CD4-positive, alpha-beta T cell treated with Interleukin-6 for 4 hours (primary cell): Measurements from ENCODE around the gene CD4.

ENCODE experiments used
- DNase-seq: peaks from one replicate; pipeline ENCODE4 v3.0.0-alpha.2; 2020; ENCODE audit warnings: mixed read lengths

CD4 gene

DNA sequence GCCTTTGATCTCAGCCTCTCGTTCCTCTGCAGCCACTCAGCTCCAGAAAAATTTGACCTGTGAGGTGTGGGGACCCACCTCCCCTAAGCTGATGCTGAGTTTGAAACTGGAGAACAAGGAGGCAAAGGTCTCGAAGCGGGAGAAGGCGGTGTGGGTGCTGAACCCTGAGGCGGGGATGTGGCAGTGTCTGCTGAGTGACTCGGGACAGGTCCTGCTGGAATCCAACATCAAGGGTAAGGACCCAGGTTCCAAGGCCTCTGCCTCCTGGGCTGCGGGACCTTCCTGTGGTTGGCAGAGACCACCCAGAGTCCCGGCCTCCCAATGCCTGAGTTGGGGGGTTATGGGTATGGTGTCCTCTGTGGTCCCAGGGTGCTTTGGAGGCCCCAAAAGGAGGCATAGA is 27.8 kb downstream of the CD4 start:
- no peak for DNase-seq

GRCh38 chr12:6817662-6818157 is 28.4 kb downstream of the CD4 start:
- DNase-seq, result no peak

DNA sequence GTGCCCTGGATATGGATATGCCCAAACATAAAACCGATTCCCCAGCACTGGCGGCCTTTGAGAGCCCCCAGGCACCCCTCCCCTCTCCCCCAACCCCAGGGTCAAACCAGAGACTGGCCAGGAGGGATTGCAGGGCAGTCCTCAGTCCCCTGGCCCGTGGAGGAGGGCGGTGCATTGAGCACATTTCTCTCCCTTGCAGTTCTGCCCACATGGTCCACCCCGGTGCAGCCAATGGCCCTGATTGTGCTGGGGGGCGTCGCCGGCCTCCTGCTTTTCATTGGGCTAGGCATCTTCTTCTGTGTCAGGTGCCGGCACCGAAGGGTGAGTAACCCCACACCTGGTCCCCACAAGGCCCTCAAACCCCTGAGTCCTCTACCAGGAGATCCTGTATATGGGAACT is 28.9 kb downstream of the CD4 start:
- DNase-seq, result no peak

- no peak for DNase-seq
Measured at GRCh38 chr12:6818645-6819044, 29.3 kb downstream of the CD4 start.

- DNase-seq, result no peak
Measured at GRCh38 chr12:6819106-6820030, 30.0 kb downstream of the CD4 start.

GRCh38 chr12:6820166-6820565 is 30.8 kb downstream of the CD4 start:
- no peak for DNase-seq

GRCh38 chr12:6821591-6822425 is 32.5 kb downstream of the CD4 start, which contains the start of gene GPR162:
GPR162 (plus strand) TSS chr12:6821821; CDS start chr12:6823899, 2,078 bp downstream.
- DNase-seq, result peak; percentile 19

DNA sequence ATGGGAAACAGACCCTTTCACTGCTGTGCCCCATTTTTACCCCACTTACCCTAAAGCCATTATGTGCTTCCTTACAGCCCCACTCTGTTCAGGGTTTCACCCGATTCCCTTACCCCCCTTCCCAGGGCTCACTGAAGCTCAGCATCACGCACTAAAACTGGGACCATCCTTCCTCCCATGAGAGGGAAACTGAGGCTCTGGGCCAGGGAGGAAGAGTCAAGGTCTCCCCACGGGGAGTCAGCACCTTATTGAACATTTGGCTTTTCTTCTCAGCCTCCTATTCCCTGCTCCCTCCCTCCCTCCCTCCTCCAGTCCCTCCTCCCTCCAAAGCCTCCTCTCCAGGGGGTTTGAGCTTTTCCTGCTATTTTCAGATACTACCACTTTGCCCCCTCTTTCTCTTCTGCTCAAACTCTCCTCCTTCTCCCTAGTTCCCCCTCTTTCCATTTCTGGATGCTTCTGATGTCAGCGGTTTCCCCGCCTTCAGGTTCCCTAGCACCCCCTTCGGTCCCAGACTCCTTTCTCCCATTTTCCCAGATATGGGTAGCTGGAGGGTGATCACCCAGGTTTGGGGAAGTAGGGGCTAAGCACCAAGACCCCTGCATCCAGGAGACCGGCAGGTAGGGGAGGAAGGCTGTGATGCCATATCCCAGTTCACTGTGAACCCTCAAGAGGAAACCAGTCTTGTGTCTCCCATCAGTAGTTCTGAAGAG is 33.3 kb downstream of the CD4 start:
- no peak for DNase-seq

DNA sequence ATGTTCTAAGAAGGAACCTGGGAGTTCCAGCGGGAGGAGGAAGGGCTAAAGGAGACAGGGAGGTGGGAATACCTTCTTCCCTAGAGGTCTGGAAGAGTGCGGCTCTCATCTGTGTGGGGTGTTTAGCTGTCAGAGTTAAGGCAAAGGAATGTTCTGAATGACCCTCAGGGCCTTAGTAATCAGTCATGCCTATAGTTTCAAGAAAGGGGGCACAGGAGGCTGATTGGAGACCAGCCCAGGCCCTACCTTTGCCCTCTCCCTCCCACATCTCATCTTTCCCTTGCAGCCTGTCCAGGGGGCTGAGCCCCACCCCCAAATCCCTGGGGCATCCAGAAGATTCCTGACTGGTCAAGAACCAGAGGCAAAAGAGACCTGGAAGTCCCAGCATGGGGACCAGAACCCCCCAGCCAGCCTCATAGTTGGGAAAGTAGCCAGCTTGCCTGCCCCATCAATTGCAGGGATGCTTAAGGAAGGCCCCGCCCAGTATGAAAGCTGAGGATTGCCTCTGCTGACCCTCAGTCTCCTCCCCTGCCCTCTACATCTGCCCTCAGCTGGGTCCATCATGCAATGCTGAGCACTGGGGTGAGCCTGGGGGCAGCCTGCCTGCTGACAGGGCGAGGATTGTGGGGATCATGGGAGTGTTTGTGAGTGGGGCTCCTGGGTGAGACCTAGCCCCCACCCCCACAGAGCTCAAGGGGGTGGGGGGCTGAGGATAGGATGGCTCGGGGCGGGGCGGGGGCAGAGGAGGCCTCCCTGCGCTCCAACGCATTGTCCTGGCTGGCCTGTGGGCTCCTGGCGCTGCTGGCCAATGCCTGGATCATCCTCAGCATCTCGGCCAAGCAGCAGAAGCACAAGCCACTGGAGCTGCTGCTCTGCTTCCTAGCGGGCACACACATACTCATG is 34.1 kb downstream of the CD4 start:
- no peak for DNase-seq

- no peak for DNase-seq
Measured at GRCh38 chr12:6824085-6824775, 34.9 kb downstream of the CD4 start.

- DNase-seq, result no peak
Measured at GRCh38 chr12:6824901-6825381, 35.6 kb downstream of the CD4 start.

GRCh38 chr12:6825398-6826124 is 36.2 kb downstream of the CD4 start:
- DNase-seq, result peak; percentile 87

GRCh38 chr12:6826125-6826733 is 36.9 kb downstream of the CD4 start:
- DNase-seq, result no peak

GRCh38 chr12:6826734-6827436 is 37.6 kb downstream of the CD4 start:
- no peak for DNase-seq

GRCh38 chr12:6827437-6827911 is 38.1 kb downstream of the CD4 start:
- peak; percentile 68 for DNase-seq

- no peak for DNase-seq
Measured at GRCh38 chr12:6827982-6828780, 38.9 kb downstream of the CD4 start, which contains the start of gene P3H3. P3H3 (plus strand) TSS chr12:6828407; CDS start chr12:6828441, 34 bp downstream.

DNA sequence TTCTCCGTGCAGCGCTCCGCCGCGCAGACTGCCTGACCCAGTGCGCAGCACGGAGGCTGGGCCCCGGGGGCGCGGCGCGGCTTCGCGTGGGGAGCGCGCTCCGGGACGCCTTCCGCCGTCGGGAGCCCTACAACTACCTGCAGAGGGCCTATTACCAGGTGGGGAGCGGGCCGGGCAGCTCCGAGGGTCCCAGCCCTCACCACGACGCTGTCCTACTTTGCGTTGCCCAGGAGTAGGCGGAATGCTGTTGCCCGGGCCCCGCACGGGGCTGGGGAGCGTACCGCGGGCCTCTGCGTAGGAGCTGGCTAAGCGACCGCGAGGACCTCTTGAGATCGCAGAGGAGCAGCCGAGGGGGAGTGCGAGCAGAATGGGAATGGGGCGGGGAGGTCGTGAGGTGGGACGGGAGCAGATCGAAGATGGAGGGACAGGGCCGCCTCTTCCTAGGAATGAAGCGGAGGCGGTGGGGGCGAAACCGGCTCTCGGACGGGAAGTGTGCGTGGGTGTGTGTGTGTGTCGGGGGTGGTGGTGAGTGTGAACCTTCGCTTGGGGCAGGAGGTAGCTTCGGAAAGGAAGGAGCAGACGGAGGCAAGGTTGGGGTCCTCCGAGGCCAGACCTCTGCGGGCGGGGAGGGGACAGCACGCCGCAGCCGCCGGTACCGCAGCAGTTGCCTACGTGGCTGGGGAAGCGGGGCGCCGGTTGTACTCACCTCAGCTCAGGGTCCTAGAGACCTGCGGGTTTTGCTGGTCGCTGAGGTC is 39.6 kb downstream of the CD4 start:
- peak; percentile 61 for DNase-seq
